ENCODE data around the gene COP1.

Gene COP1

GRCh38 chr1:176198413-176198812, 8.7 kb downstream of the COP1 start:
- DNase-seq = no peak

- no peak for DNase-seq
These were observed 10.4 kb downstream of the COP1 start for GRCh38 chr1:176196728-176197127.

GRCh38 chr1:176195547-176195946, 11.5 kb downstream of the COP1 start:
- DNase-seq = no peak

DNA sequence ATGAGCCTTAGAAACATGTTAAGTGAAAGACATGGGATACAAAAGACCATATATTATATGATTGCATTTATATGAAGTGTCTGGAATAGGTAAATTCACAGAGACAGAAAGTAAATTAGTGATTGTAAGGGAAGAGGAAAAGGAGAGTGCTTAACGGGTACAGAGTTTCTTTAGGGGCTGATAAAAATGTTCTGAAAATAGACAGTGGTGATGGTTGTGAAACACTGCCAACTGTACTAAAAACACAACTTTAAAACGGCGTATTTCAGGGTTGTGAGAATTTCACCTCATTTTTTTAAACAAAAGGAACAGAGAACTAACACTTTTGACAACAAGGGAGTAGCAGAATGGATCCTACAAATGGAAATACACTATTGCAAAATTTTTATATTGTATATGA, 13.4 kb downstream of the COP1 start:
- DNase-seq = no peak

- DNase-seq = no peak
These were observed 14.1 kb downstream of the COP1 start for GRCh38 chr1:176193023-176193422.

DNA sequence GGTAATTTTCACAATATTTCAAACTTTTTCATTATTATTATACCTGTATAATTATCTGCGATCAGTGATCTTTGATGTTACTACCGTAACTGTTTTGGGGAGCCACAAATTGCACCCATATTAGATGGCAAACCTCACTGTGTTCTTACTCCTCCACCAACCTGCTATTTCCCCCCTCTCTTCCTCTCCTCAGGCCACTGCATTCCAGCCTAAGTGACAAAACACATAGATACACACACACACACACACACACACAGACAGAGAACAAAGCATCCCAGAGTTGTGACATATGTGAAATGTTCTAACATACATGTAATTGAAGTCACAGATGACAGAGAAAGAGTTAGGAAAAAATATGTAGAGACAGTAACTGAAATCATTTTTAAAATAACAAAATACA, 18.5 kb downstream of the COP1 start:
- DNase-seq = no peak

GRCh38 chr1:176187001-176187400, 20.1 kb downstream of the COP1 start:
- DNase-seq = no peak

GRCh38 chr1:176183618-176184017, 23.5 kb downstream of the COP1 start:
- no peak for DNase-seq

DNA sequence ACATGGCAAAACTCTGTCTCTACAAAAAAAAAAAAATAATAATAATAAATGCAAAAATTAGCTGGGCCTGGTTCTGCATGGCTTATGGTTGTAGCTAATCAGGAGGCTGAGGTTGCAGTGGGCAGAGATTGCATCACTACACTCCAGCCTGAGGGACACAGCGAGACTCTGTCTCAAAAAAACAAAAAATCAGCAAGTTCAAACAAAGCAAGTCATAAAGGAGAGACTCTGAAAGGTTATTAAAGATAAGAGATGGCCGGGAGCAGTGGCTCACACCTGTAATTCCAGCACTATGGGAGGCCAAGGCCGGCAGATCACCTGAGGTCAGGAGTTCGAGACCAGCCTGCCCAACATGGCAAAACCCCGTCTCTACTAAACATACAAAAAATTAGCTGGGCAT, 28.8 kb downstream of the COP1 start:
- DNase-seq = no peak

DNA sequence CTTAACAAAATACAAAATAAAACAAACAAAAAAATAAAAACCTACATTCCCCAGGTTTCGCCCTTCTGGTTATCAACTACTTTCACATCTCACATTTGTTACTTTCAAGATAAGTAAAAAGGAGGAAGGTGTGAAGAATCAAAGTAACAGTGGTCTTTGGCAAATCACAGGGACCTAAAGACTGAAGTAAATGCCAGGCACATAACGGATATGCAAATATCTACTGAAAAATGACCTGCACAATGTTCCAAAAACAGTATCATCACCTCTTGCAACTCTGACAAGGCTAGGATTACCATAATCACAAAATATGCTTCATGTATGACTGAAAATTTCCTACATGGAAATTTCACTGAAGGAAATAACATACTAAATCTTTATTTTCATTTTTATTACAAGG, 29.3 kb downstream of the COP1 start:
- no peak for DNase-seq

GRCh38 chr1:176174108-176174507, 33.0 kb downstream of the COP1 start:
- DNase-seq = no peak

DNA sequence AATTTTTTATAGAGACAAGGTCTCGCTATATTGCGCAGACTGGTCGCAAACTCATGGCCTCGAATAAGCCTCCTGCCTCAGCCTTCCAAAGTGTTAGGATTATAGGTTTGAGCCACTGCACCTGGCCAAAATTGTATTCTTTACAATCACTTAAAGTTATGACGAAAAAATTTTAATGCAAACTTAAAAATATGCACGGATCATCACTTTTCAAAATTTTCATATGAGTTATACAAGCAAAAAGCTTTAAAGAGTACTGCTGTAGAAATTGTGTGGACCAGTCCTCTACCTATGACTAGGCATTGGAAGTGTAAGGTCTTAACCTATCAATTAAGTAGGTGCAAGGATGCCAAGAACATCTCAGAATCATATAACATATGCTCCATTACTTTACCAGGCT, 34.9 kb downstream of the COP1 start:
- no peak for DNase-seq

GRCh38 chr1:176167210-176167609, 39.9 kb downstream of the COP1 start:
- no peak for DNase-seq

DNA sequence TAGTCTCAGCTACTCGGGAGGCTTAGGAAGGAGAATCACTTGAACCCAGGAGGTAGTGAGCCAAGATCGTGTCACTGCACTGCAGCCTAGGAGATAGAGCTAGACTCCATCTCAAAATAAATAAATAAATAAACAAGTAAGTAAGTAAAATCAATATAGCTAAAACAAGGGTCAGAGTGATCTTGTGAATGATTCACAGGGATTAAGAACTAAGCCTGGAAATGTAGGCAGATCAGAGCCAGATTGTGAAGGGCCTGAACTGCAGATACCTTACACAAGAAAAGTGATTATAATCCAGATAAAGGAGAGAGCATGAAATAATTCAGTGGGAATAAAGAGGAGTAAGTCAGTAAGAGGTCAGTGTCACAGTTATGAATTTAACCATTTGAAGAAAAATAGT, 41.5 kb downstream of the COP1 start:
- DNase-seq = no peak

DNA sequence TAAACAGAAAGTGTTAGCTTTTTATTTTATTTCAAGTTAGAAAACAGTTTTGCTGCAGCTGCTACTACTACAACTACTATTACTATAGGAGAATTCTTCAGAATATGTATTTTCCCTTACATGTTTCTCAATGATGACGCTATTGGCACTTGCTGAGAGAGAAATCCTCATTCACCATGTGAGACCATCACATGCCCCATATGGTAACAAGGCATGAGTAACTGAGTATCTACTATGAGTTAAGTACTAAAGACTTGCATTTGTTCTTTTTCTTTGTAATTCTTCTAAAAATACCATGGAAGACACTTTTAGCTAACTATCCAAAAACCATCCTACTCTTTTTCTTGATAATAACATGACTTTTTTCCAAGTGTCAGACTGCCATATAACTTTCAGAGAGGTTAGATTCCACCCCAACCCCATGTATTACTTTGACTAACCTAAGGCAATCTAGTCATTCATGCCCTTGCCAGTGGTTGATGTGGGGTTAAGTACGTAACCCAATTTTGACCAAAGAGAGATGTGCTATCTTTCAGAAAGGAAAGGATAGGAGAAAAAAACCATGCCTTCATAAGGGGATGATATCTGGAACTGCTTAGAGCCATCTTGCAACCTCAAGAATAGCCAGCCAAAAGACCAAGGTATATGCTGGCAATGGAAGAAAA, 42.9 kb downstream of the COP1 start:
- no peak for DNase-seq

- no peak for DNase-seq
These were observed 47.1 kb downstream of the COP1 start for GRCh38 chr1:176159993-176160392.

GRCh38 chr1:176157995-176158394, 49.1 kb downstream of the COP1 start:
- DNase-seq = no peak

DNA sequence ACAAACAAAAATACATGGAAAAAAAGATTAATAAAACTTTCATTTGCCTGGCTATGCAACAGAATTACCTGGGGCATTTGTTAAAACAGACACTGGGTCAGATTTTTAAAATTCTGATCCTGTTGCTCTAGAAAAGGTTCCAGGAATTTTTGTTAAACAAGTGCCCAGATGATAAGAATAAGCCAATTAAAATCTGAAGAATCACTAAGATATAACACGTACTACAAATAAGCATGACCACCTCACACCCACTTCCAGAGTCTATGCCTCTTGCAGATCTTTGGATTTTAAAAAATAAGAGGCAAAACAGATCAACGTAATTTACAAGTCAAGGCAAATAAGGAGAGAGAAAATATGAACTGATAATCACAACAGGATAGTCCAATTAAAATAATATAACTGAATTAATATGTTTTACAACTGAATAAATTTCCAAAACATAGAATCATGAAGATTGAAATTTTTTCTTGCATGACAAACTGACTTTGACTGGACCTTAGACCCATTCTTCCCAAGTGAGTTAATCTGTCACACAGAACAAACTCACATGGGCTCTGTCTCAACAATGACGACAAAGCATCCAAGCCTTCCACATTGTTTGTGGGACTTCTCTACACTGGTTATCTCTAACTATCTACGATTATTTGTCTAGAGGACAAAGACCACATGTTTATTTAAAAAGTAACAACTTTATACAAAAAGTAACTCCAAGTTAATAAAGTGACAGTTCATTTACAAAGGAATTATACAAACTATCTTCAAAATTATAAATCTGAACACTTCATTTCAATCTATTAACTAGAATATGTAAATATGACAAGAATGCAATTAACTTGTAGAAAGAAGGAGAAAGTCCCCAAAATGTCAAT, 56.9 kb downstream of the COP1 start:
- no peak for DNase-seq

DNA sequence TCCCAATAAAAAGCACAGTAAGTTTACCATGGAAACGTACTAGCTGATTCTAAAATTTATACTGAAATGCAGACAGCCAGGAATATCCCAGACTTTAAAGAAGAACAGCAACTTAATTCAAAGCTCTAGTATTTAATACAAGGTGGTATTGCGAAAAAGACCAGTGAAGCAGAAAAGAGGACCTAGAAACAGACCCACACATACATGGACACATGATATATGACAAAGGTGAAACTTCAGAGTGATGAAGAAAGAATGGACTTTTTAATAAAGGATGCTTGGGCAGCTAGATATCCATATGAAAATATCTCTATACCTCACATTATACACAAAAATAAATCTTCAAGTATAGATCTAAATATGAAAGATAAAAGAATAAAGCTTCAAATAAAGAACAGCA, 62.6 kb downstream of the COP1 start:
- DNase-seq = no peak

DNA sequence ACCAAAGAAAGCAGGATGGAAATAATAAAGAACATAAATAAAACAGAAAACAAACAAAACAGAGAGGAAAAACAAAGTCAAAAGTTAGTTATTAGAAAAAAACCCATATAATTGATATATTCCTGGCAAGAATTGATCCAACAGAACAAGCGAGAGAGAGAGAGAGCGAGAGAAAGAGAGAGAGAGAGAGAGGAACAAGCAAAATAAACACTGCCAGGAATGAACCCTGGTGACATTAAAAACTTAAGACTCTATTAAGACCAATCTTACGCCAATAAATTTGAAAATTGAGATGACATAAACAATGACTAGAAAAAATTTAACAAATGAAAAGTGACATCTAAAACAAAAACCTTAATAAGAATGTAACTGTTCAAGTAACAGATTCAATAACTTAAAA, 64.1 kb downstream of the COP1 start:
- no peak for DNase-seq

- no peak for DNase-seq
These were observed 65.6 kb downstream of the COP1 start for GRCh38 chr1:176141449-176141848.

GRCh38 chr1:176136891-176137290, 70.2 kb downstream of the COP1 start:
- DNase-seq = no peak

DNA sequence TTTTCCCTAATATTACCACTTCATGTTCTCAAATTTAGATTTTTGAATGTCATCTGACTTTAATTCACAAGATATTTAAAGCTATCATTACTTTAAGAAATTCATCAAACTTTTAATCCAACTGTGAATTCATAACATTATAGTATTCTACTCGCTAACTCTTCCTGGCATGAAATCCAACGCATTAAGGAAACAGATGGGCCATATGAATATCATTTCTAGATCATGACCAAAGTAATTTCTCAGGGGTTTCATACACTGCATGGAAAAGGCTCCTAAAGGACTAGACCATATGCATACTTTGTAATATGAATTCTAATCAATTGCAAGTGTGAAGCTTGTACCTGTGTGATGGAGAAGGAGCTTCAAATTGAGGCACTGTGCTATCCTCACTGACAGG, 72.4 kb downstream of the COP1 start:
- no peak for DNase-seq

- DNase-seq = no peak
These were observed 84.8 kb downstream of the COP1 start for GRCh38 chr1:176122282-176122681.

DNA sequence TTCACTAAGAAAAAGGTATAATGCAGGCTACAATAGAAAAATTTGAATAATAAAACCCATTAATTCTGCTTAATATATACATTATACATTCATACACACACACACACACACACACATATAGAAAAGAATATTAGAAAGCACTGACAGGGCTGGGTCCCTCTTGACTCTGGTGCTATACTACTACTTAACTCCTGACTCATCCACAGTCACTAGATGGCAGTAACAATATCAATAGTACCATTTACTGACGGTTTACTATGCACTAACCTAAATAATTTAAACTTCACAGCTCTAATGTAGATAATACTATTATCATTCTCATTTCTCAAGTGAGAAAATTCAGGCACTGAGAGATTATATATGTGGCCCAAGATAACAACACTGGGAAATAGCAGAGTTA, 87.5 kb downstream of the COP1 start:
- no peak for DNase-seq

Data from femur (tissue), 1 donor.